ENCODE data around the gene ENSA.
"Not testable (repeated sequence)": the region's sequence is repeated elsewhere in the genome, so short reads cannot be mapped to it uniquely, and the experiment has no call there.

Gene ENSA

GRCh38 chr1:150603711-150604110, 25.7 kb downstream of the ENSA start:
- TF ChIP-seq CTCF (conservative IDR thresholded peaks at IDR 0.05; ENCODE audit: low read depth, low read length) = no peak
- Histone ChIP-seq H3K27me3 (ENCODE audit: insufficient read depth, low read depth) (no peaks in the 10 kb centered on the region), H4K20me1 (ENCODE audit: insufficient read depth) (no peaks in the 10 kb centered on the region), H3K4me3 (IDR thresholded peaks at IDR 0.05; ENCODE audit: insufficient read depth, low read depth, low read length) (no peak overlapping the region), H3K36me3 (ENCODE audit: insufficient read depth) (no peaks in the 10 kb centered on the region), H3K27ac (no peak overlapping the region), H3K79me2 (ENCODE audit: insufficient read depth, low read depth) (no peaks in the 10 kb centered on the region), H2AFZ (ENCODE audit: low read depth) (no peak overlapping the region), H3K4me2 (no peak overlapping the region), H3K4me1 (ENCODE audit: low read depth, poor library complexity, severe bottlenecking) (peaks cover 12% of the 10 kb centered on the region), H3K9ac (no peak overlapping the region)

GRCh38 chr1:150602372-150602771, 27.0 kb downstream of the ENSA start:
- H3K79me2 ChIP-seq (ENCODE audit: insufficient read depth, low read depth); H3K9ac ChIP-seq; H3K4me3 ChIP-seq (IDR thresholded peaks at IDR 0.05; ENCODE audit: insufficient read depth, low read depth, low read length); H4K20me1 ChIP-seq (ENCODE audit: insufficient read depth); H3K27ac ChIP-seq; H3K36me3 ChIP-seq (ENCODE audit: insufficient read depth); H3K27me3 ChIP-seq (ENCODE audit: insufficient read depth, low read depth); H2AFZ ChIP-seq (ENCODE audit: low read depth); H3K4me2 ChIP-seq: not testable (repeated sequence)
- peaks cover 12% of the 10 kb centered on the region for H3K4me1 ChIP-seq (ENCODE audit: low read depth, poor library complexity, severe bottlenecking)

- no peaks in the 10 kb centered on the region for H3K36me3 ChIP-seq (ENCODE audit: insufficient read depth)
- no peak for TF ChIP-seq CTCF (conservative IDR thresholded peaks at IDR 0.05; ENCODE audit: low read depth, low read length)
- no peaks in the 10 kb centered on the region for H3K27me3 ChIP-seq (ENCODE audit: insufficient read depth, low read depth)
- H3K4me2 ChIP-seq = no peak overlapping the region
- H3K79me2 ChIP-seq (ENCODE audit: insufficient read depth, low read depth) = no peaks in the 10 kb centered on the region
- H3K27ac ChIP-seq = no peak overlapping the region
- H3K9ac ChIP-seq = no peak overlapping the region
- H3K4me3 ChIP-seq (IDR thresholded peaks at IDR 0.05; ENCODE audit: insufficient read depth, low read depth, low read length) = no peak overlapping the region
- no peak overlapping the region for H2AFZ ChIP-seq (ENCODE audit: low read depth)
- H4K20me1 ChIP-seq (ENCODE audit: insufficient read depth) = no peaks in the 10 kb centered on the region
- H3K4me1 ChIP-seq (ENCODE audit: low read depth, poor library complexity, severe bottlenecking) = peaks cover 16% of the 10 kb centered on the region
Measured at GRCh38 chr1:150601540-150601939, 27.9 kb downstream of the ENSA start.

- H3K4me3 ChIP-seq (IDR thresholded peaks at IDR 0.05; ENCODE audit: insufficient read depth, low read depth, low read length); H3K9ac ChIP-seq; H4K20me1 ChIP-seq (ENCODE audit: insufficient read depth): not testable (repeated sequence)
Measured at GRCh38 chr1:150598346-150598745, 31.1 kb downstream of the ENSA start.

GRCh38 chr1:150596976-150597375, 32.4 kb downstream of the ENSA start:
- Histone ChIP-seq H3K4me3 (IDR thresholded peaks at IDR 0.05; ENCODE audit: insufficient read depth, low read depth, low read length) (no peak overlapping the region), H3K27me3 (ENCODE audit: insufficient read depth, low read depth) (no peaks in the 10 kb centered on the region), H3K4me1 (ENCODE audit: low read depth, poor library complexity, severe bottlenecking) (peaks cover 24% of the 10 kb centered on the region), H2AFZ (ENCODE audit: low read depth) (no peak overlapping the region), H4K20me1 (ENCODE audit: insufficient read depth) (no peaks in the 10 kb centered on the region), H3K27ac (no peak overlapping the region), H3K9ac (no peak overlapping the region), H3K79me2 (ENCODE audit: insufficient read depth, low read depth) (no peaks in the 10 kb centered on the region), H3K4me2 (no peak overlapping the region), H3K36me3 (ENCODE audit: insufficient read depth) (no peaks in the 10 kb centered on the region)
- no peak for TF ChIP-seq CTCF (conservative IDR thresholded peaks at IDR 0.05; ENCODE audit: low read depth, low read length)

More at GRCh38 chr1:150598346-150598745, 31.1 kb downstream of the ENSA start:
- not testable (repeated sequence) for H3K4me2 ChIP-seq; H3K27ac ChIP-seq; H3K27me3 ChIP-seq (ENCODE audit: insufficient read depth, low read depth); H2AFZ ChIP-seq (ENCODE audit: low read depth); H3K79me2 ChIP-seq (ENCODE audit: insufficient read depth, low read depth); H3K36me3 ChIP-seq (ENCODE audit: insufficient read depth)
- peaks cover 24% of the 10 kb centered on the region for H3K4me1 ChIP-seq (ENCODE audit: low read depth, poor library complexity, severe bottlenecking)

All from KMS-11 (cell line).